H1 (cell line): ENCODE data around the gene WNT2. TPM values are rescaled to one million over a fixed set of nuclear protein-coding genes. Genes with fewer than 3 reads are reported as not detected.

ENCODE experiments used
- CTCF ChIA-PET: fragments of 300-600 bp; sonication (Branson Sonifier 250); formaldehyde crosslinking; loops from one replicate; lab custom pipeline; 2021; ENCODE audit not compliant: partially characterized antibody; lab: Charles Lee
- POLR2A ChIA-PET: fragments of 300-600 bp; sonication (Branson Sonifier 250); formaldehyde crosslinking; loops from one replicate; lab custom pipeline; 2021; ENCODE audit warnings: inconsistent platforms; ENCODE audit not compliant: partially characterized antibody; lab: Charles Lee
- DNase-seq, 2 experiments: peaks; one replicate each; pipeline versions ENCODE4 v3.0.0 to v3.0.0-alpha.2; 2010 to 2022; ENCODE audit warnings: low spot score in 2 of 2, low read depth in 1 of 2, mixed read lengths in 1 of 2
- FAIRE-seq: peaks from 2 replicates; lab custom pipeline; 2011; peaks lifted over from hg19 to GRCh38; lab: Jason Lieb, UNC
- H2AFZ ChIP-seq: 2 replicates; pipeline ENCODE4 v1.8.1; 2012; ENCODE audit warnings: low read length, inconsistent platforms
- H2AK5ac ChIP-seq: 2 replicates; pipeline ENCODE4 v1.6.1; 2013; ENCODE audit warnings: low read depth, low read length
- H2BK120ac ChIP-seq: replicated peaks from 2 replicates; pipeline ENCODE3; 2013; ENCODE audit warnings: low read depth, low read length, inconsistent platforms
- H2BK12ac ChIP-seq: 2 replicates; pipeline ENCODE4 v1.6.1; 2013; ENCODE audit warnings: low read depth, low read length
- H2BK15ac ChIP-seq: 2 replicates; pipeline ENCODE4 v1.6.1; 2013; ENCODE audit warnings: low read length
- H2BK20ac ChIP-seq: 2 replicates; pipeline ENCODE4 v1.6.1; 2013; ENCODE audit warnings: low read length
- H2BK5ac ChIP-seq: 2 replicates; pipeline ENCODE4 v1.6.1; 2013; ENCODE audit warnings: low read depth, low read length
- H3K14ac ChIP-seq: 2 replicates; pipeline ENCODE4 v1.6.1; 2013; ENCODE audit warnings: inconsistent platforms; ENCODE audit not compliant: insufficient read length
- H3K18ac ChIP-seq: 2 replicates; pipeline ENCODE4 v1.6.1; 2013; ENCODE audit warnings: low read length; ENCODE audit errors: extremely low read depth
- H3K23ac ChIP-seq: 2 replicates; pipeline ENCODE4 v1.6.1; 2013; ENCODE audit warnings: inconsistent platforms; ENCODE audit not compliant: insufficient read length
- H3K23me2 ChIP-seq: 2 replicates; pipeline ENCODE4 v1.6.1; 2013; ENCODE audit warnings: low read depth, low read length
- H3K27ac ChIP-seq: 2 replicates; pipeline ENCODE4 v1.6.1; 2011; ENCODE audit warnings: low read depth, low read length, inconsistent platforms
- H3K27me3 ChIP-seq, 4 experiments: replicated peaks in 1 of 4; 1 replicate in 1 of 4; 2 replicates in 3 of 4; pipeline versions ENCODE4 v1.6.1 to v1.8.1; 2011 to 2013; ENCODE audit warnings: low read length in 3 of 4, mild to moderate bottlenecking in 3 of 4, inconsistent platforms in 2 of 4, mixed read lengths in 2 of 4, moderate library complexity in 1 of 4; ENCODE audit not compliant: control insufficient read depth in 3 of 4, insufficient read depth in 3 of 4; ENCODE audit errors: extremely low read depth in 1 of 4
- H3K36me3 ChIP-seq, 4 experiments: 2 replicates each; pipeline versions ENCODE4 v1.6.1 to v1.8.1; 2011 to 2013; ENCODE audit warnings: mild to moderate bottlenecking in 4 of 4, low read length in 3 of 4, moderate library complexity in 2 of 4, control low read depth in 1 of 4, inconsistent platforms in 1 of 4; ENCODE audit not compliant: insufficient read depth in 4 of 4, control insufficient read depth in 2 of 4
- H3K4ac ChIP-seq: replicated peaks from 2 replicates; pipeline ENCODE3; 2013; ENCODE audit warnings: low read length, low read depth, mixed read lengths, inconsistent platforms; ENCODE audit not compliant: insufficient read length
- H3K4me1 ChIP-seq, 4 experiments: replicated peaks in 1 of 4; 1 replicate in 1 of 4; 2 replicates in 3 of 4; pipeline versions ENCODE4 v1.6.1 to v1.8.1; 2011 to 2013; ENCODE audit warnings: low read length in 3 of 4, inconsistent platforms in 2 of 4, mixed read lengths in 1 of 4; ENCODE audit not compliant: insufficient read depth in 4 of 4, control insufficient read depth in 3 of 4
- H3K4me2 ChIP-seq, 2 experiments: 2 replicates each; pipeline versions ENCODE4 v1.6.1 to v1.8.1; 2011 to 2013; ENCODE audit warnings: low read depth in 2 of 2, low read length in 2 of 2, control low read depth in 1 of 2, inconsistent platforms in 1 of 2, mild to moderate bottlenecking in 1 of 2; ENCODE audit not compliant: insufficient read depth in 1 of 2
- H3K4me3 ChIP-seq, 4 experiments: fragments of 200-600, 300-600 bp in 1 of 4; sonication (generic), shearing (Covaris generic), sonication (Bioruptor Twin) in 1 of 4; 2 replicates each; pipeline versions ENCODE4 v1.5.1 to v1.8.1; 2011 to 2016; ENCODE audit warnings: low read length in 4 of 4, low read depth in 3 of 4, control low read depth in 2 of 4, inconsistent platforms in 2 of 4, mild to moderate bottlenecking in 2 of 4, mixed read lengths in 1 of 4, moderate library complexity in 1 of 4; ENCODE audit not compliant: insufficient read depth in 2 of 4; ENCODE audit errors: extremely low read depth in 1 of 4
- H3K56ac ChIP-seq: replicated peaks from 2 replicates; pipeline ENCODE3; 2013; ENCODE audit warnings: low read depth, mild to moderate bottlenecking, mixed read lengths, low read length, inconsistent platforms; ENCODE audit not compliant: insufficient read length
- H3K79me1 ChIP-seq: 2 replicates; pipeline ENCODE4 v1.6.1; 2013; ENCODE audit warnings: low read depth, low read length, control low read depth
- H3K79me2 ChIP-seq, 2 experiments: 2 replicates each; pipeline versions ENCODE4 v1.6.1 to v1.8.1; 2012 to 2013; ENCODE audit warnings: low read length in 2 of 2, mild to moderate bottlenecking in 2 of 2, inconsistent platforms in 1 of 2; ENCODE audit not compliant: insufficient read depth in 2 of 2, control insufficient read depth in 1 of 2
- H3K9ac ChIP-seq, 4 experiments: replicated peaks in 1 of 4; 1 replicate in 1 of 4; 2 replicates in 3 of 4; pipeline versions ENCODE4 v1.6.1 to v1.8.1; 2011 to 2013; ENCODE audit warnings: low read depth in 3 of 4, low read length in 3 of 4, control low read depth in 2 of 4, mild to moderate bottlenecking in 2 of 4, moderate library complexity in 2 of 4, inconsistent platforms in 1 of 4; ENCODE audit errors: extremely low read depth in 1 of 4
- H3K9me3 ChIP-seq, 2 experiments: 2 replicates each; pipeline versions ENCODE4 v1.6.1 to v1.8.1; 2012 to 2013; ENCODE audit warnings: mild to moderate bottlenecking in 2 of 2, moderate library complexity in 2 of 2, control low read depth in 1 of 2, inconsistent platforms in 1 of 2, low read depth in 1 of 2, low read length in 1 of 2, mixed read lengths in 1 of 2; ENCODE audit not compliant: insufficient read depth in 2 of 2
- H4K20me1 ChIP-seq, 2 experiments: replicated peaks in 1 of 2; 2 replicates each; pipeline versions ENCODE3 to v1.8.1; 2011 to 2013; ENCODE audit warnings: inconsistent platforms in 2 of 2, low read length in 2 of 2, mild to moderate bottlenecking in 1 of 2; ENCODE audit not compliant: insufficient read depth in 2 of 2, control insufficient read depth in 1 of 2
- H4K5ac ChIP-seq: 2 replicates; pipeline ENCODE4 v1.6.1; 2013; ENCODE audit warnings: low read length, low read depth, mixed read lengths, inconsistent platforms; ENCODE audit not compliant: insufficient read length
- H4K8ac ChIP-seq: 2 replicates; pipeline ENCODE4 v1.8.0; 2013; ENCODE audit warnings: mild to moderate bottlenecking, moderate library complexity, low read length, inconsistent platforms; ENCODE audit not compliant: insufficient read depth; ENCODE audit errors: extremely low read depth
- H4K91ac ChIP-seq: replicated peaks from 2 replicates; pipeline ENCODE3; 2013; ENCODE audit warnings: low read length, mixed read lengths, inconsistent platforms; ENCODE audit not compliant: insufficient read length
- CBX5 ChIP-seq: fragments of 300-800, 300-1000 bp; sonication (generic); IDR thresholded peaks from 2 replicates; pipeline ENCODE4 v1.7.1; 2016; ENCODE audit warnings: antibody characterized with exemption, low read length, low read depth
- CEBPB ChIP-seq: IDR thresholded peaks from 2 replicates; pipeline ENCODE4 v1.6.1; 2012; ENCODE audit warnings: low read depth, low read length
- JUND ChIP-seq: IDR thresholded peaks from 2 replicates; pipeline ENCODE4 v1.6.1; 2011; ENCODE audit warnings: mild to moderate bottlenecking, improper control_type of control experiment, low read length
- NANOG ChIP-seq: IDR thresholded peaks from 2 replicates; pipeline ENCODE4 v1.6.1; 2011; ENCODE audit warnings: low read length, low read depth, mild to moderate bottlenecking, inconsistent platforms; ENCODE audit not compliant: insufficient read depth, poor library complexity, severe bottlenecking
- SIX5 ChIP-seq: IDR thresholded peaks from 2 replicates; pipeline ENCODE4 v1.6.1; 2011; ENCODE audit warnings: mild to moderate bottlenecking, low read depth, low read length
- SP1 ChIP-seq: IDR thresholded peaks from 2 replicates; pipeline ENCODE4 v1.6.1; 2011; ENCODE audit warnings: low read depth, low read length
- TBP ChIP-seq: IDR thresholded peaks from 2 replicates; pipeline ENCODE4 v1.6.1; 2011; ENCODE audit warnings: low read depth, low read length, improper control_type of control experiment
- whole genome bisulfite sequencing, 2 experiments: shearing (Covaris generic) in 1 of 2; methylation state at CpG; one replicate each; pipeline versions ENCODE4 v1.1.6 to v1.1.7; 2013 to 2015; ENCODE audit warnings: low lambda C conversion rate in 2 of 2, mixed read lengths in 2 of 2, inconsistent platforms in 1 of 2, low coverage in 1 of 2, missing lambda C conversion rate in 1 of 2; ENCODE audit not compliant: insufficient replicate concordance in 2 of 2, insufficient coverage in 1 of 2, insufficient read length in 1 of 2; ENCODE audit errors: extremely low coverage in 1 of 2, missing lambda C conversion rate in 1 of 2; 5-methylcytosine and 5-hydroxymethylcytosine counted together
- polyA plus RNA-seq, 7 experiments: library from polyadenylated mRNA; depleted of rRNA in 3 of 7; stranded (reverse) in 5 of 7; unstranded in 2 of 7; fragments of >200 nt in 5 of 7; fragments of 200-250 nt in 2 of 7; gene quantifications; 1 replicate in 5 of 7; 2 replicates in 1 of 7; 4 replicates in 1 of 7; pipeline versions ENCODE4 v1.2.1 to v1.2.3, GENCODE V29; 2011 to 2013; ENCODE audit warnings: missing spikeins in 2 of 7, mixed read lengths in 2 of 7
- total RNA-seq: library from RNA; stranded (reverse); fragmentation: NEBNext Ultra II Directional; extraction: Animal tissue kit (Norgen Biotek cat#: 25700); gene quantifications from 2 replicates; pipeline ENCODE4 v1.2.1, GENCODE V29; 2021

WNT2 gene
- total and polyA plus RNA-seq, 2 of the 8 experiments (the other 6 are each of a cell fraction or from before 2014, with no cell fraction given): not detected

DNA sequence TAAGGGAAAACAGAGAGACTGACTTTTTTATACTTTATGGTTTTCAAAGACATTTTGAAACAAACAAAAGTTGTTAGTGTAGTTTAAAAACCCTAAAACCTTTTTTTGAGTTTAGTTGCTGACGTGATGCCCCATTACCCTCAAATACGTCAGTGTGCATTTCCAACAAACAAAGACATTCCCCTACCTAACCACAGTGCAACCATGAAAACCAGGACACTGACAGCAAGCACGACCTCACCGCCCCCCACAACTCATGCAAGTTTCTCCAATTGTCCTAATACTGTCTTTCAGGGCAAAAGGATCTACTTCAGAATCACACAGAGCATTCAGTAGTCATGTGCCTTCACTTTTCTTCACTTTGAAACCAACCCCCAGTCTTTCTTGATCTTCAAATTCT, 75.0 kb downstream of the WNT2 start:
- no peak overlapping the region for H3K23ac ChIP-seq
- no peak overlapping the region for H2BK5ac ChIP-seq
- no peak overlapping the region for H3K18ac ChIP-seq
- H3K4me2 ChIP-seq: no peak overlapping the region
- no peak overlapping the region for H3K14ac ChIP-seq
- no peak overlapping the region for H2BK120ac ChIP-seq
- no peak overlapping the region for H4K8ac ChIP-seq
- no peak overlapping the region for H2BK20ac ChIP-seq
- H4K5ac ChIP-seq: no peak overlapping the region
- no peak overlapping the region for H2AK5ac ChIP-seq
- no peak overlapping the region for H3K56ac ChIP-seq
- H2BK15ac ChIP-seq: no peak overlapping the region
- H3K36me3 ChIP-seq: no peaks in the 10 kb centered on the region
- no peak overlapping the region for H4K91ac ChIP-seq
- DNase-seq (no peak), FAIRE-seq (no peak)
- WGBS, 2 experiments: 91% methylated on average over 4 of the region's 4 CpGs; no CpG with 5 or more reads in 1 of the 2 experiments
- H3K4ac ChIP-seq: no peak overlapping the region
- no peak overlapping the region for H3K27ac ChIP-seq
- no peaks in the 10 kb centered on the region for H4K20me1 ChIP-seq
- H2BK12ac ChIP-seq: no peak overlapping the region
- ChIA-PET CTCF (interaction anchor here (1.1 kb wide), 1 partner anchor 86 kb away, joined by 4 read pairs; no protein-coding TSS in a partner anchor), POLR2A (no interaction called here)
- TF ChIP-seq SP1 (no peak), CEBPB (no peak), SIX5 (no peak), JUND (no peak), CBX5 (no peak), TBP (no peak), NANOG (no peak)
- H3K79me1 ChIP-seq: no peaks in the 10 kb centered on the region
- H3K79me2 ChIP-seq: no peaks in the 10 kb centered on the region
- no peak overlapping the region for H3K9ac ChIP-seq
- H3K4me3 ChIP-seq: no peak overlapping the region
- no peaks in the 10 kb centered on the region; a peak in 1 of 7 replicates for H3K27me3 ChIP-seq
- H3K9me3 ChIP-seq: peaks cover 2 to 9% of the 10 kb centered on the region in 2 experiments; a peak in 1 of 4 replicates
- H3K4me1 ChIP-seq: no peaks in the 10 kb centered on the region
- no peak overlapping the region for H2AFZ ChIP-seq
- no peaks in the 10 kb centered on the region for H3K23me2 ChIP-seq
